GM12878 (cell line): ENCODE results near the gene CDH20. TPM values are rescaled to one million over a fixed set of nuclear protein-coding genes. Genes with fewer than 3 reads are reported as not detected.

Experiments
- BHLHE40 ChIP-seq, 2 experiments: fragments of 450-650 bp in 1 of 2; IDR thresholded peaks; 2 replicates each; pipeline ENCODE4 v1.6.1; 2011 to 2017; ENCODE audit warnings: low read depth in 2 of 2, borderline replicate concordance in 1 of 2, improper control_type of control experiment in 1 of 2, low read length in 1 of 2, mild to moderate bottlenecking in 1 of 2
- CBX5 ChIP-seq: sonication (generic); IDR thresholded peaks from 2 replicates; pipeline ENCODE4 v1.6.1; 2016; ENCODE audit warnings: low read depth, moderate library complexity, mild to moderate bottlenecking, inconsistent platforms
- CHD1 ChIP-seq: IDR thresholded peaks from 2 replicates; pipeline ENCODE4 v1.6.1; 2012; ENCODE audit warnings: low read depth, low read length, improper control_type of control experiment
- DPF2 ChIP-seq: fragments of 450-650 bp; IDR thresholded peaks from 2 replicates; pipeline ENCODE4 v1.6.1; 2017; ENCODE audit warnings: mild to moderate bottlenecking
- EZH2 ChIP-seq: IDR thresholded peaks from 2 replicates; pipeline ENCODE4 v1.6.1; 2012; ENCODE audit warnings: low read depth, mild to moderate bottlenecking, control low read depth, inconsistent platforms, low read length, borderline replicate concordance; ENCODE audit not compliant: control insufficient read depth
- GABPA ChIP-seq: IDR thresholded peaks from 2 replicates; pipeline ENCODE4 v1.6.1; 2014; ENCODE audit warnings: antibody characterized with exemption, low read depth, mild to moderate bottlenecking, inconsistent platforms
- JUNB ChIP-seq: IDR thresholded peaks from 2 replicates; pipeline ENCODE4 v1.6.1; 2016; ENCODE audit warnings: antibody characterized with exemption, mild to moderate bottlenecking
- KAT2A ChIP-seq: conservative IDR thresholded peaks from 2 replicates; pipeline ENCODE4 v1.6.1; 2011; ENCODE audit warnings: low read depth, low read length; ENCODE audit not compliant: control insufficient read depth
- NFYB ChIP-seq: IDR thresholded peaks from 2 replicates; pipeline ENCODE4 v1.6.1; 2011; ENCODE audit warnings: low read depth, mild to moderate bottlenecking, low read length, improper control_type of control experiment, moderate library complexity; ENCODE audit not compliant: insufficient read depth
- RAD51 ChIP-seq: fragments of 450-650 bp; IDR thresholded peaks from 2 replicates; pipeline ENCODE4 v1.6.1; 2016; ENCODE audit warnings: moderate library complexity, mild to moderate bottlenecking, inconsistent platforms
- RFX5 ChIP-seq: IDR thresholded peaks from 2 replicates; pipeline ENCODE4 v1.6.1; 2011; ENCODE audit warnings: low read depth, low read length, improper control_type of control experiment
- SUPT20H ChIP-seq: IDR thresholded peaks from 2 replicates; pipeline ENCODE4 v1.6.1; 2011; ENCODE audit warnings: low read depth, mild to moderate bottlenecking, low read length, moderate library complexity, borderline replicate concordance; ENCODE audit not compliant: control insufficient read depth
- ZZZ3 ChIP-seq: IDR thresholded peaks from 2 replicates; pipeline ENCODE4 v1.6.1; 2011; ENCODE audit warnings: low read depth; ENCODE audit not compliant: control insufficient read depth, insufficient read length
- polyA plus RNA-seq, 11 experiments: library from polyadenylated mRNA; depleted of rRNA in 4 of 11; unstranded in 6 of 11; stranded (reverse) in 5 of 11; fragments of >200 nt; fragmentation: Nextera tagmentation in 4 of 11; fragmentation: Illumina TruSeq in 1 of 11; extraction: Ambion mirVana in 4 of 11; extraction: Trizol in 1 of 11; gene quantifications; 1 replicate in 1 of 11; 2 replicates in 10 of 11; pipeline versions ENCODE4 v1.2.1 to v1.2.3, GENCODE V29; 2011 to 2016; ENCODE audit warnings: inconsistent platforms in 2 of 11, missing spikeins in 2 of 11, low read depth in 1 of 11
- total RNA-seq, 4 experiments: library from RNA; depleted of rRNA in 3 of 4; stranded (reverse); fragments of >200 nt in 3 of 4; fragmentation: Illumina TruSeq in 1 of 4; extraction: Trizol in 1 of 4; gene quantifications; 2 replicates each; pipeline versions ENCODE4 v1.2.1 to v1.2.3, GENCODE V29; 2013 to 2021
- TF ChIP-seq, protein P1 (sequence below): IDR thresholded peaks from 2 replicates; pipeline ENCODE4 v1.6.1; 2012; ENCODE audit warnings: low read depth, low read length, improper control_type of control experiment
- TF ChIP-seq, protein P2 (sequence below): fragments of 450-650 bp; conservative IDR thresholded peaks from 2 replicates; pipeline ENCODE4 v1.6.1; 2017; ENCODE audit warnings: mild to moderate bottlenecking, moderate library complexity

Gene CDH20
- total and polyA plus RNA-seq, 10 of the 15 experiments (the other 5 are each of a cell fraction or from before 2014, with no cell fraction given): not detected

DNA sequence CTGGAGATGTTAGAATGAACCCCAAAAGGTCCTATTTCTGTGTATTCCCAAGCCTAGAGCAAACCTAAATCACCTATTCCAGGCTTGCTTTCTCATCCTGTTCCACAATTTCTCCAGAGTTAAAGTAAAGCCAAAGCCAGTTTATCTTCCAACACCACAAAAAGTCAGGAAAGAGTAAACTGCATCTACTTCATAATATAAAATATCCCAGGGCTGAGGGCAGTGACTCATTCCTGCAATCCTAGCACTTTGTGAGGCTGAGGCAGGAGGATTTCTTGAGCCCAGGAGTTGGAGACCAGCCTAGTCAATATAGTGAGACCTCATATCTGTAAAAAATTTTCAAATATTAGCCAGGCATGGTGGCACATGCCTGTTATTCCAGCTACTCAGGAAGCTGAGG, 241.4 kb downstream of the CDH20 start (continued):
- TF ChIP-seq CHD1: no peak
- TF ChIP-seq, protein P1, sequence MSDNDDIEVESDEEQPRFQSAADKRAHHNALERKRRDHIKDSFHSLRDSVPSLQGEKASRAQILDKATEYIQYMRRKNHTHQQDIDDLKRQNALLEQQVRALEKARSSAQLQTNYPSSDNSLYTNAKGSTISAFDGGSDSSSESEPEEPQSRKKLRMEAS: no peak
- TF ChIP-seq RFX5: no peak
- no peak for TF ChIP-seq DPF2
- no peak for TF ChIP-seq JUNB
- TF ChIP-seq KAT2A: no peak
- TF ChIP-seq GABPA: no peak
- TF ChIP-seq BHLHE40 (IDR thresholded peaks at IDR 0.05; ENCODE audit: borderline replicate concordance in 1 of 2, low read depth in 2 of 2, low read length in 1 of 2): no peak
- TF ChIP-seq ZZZ3: no peak
- no peak for TF ChIP-seq NFYB
- TF ChIP-seq, protein P2, sequence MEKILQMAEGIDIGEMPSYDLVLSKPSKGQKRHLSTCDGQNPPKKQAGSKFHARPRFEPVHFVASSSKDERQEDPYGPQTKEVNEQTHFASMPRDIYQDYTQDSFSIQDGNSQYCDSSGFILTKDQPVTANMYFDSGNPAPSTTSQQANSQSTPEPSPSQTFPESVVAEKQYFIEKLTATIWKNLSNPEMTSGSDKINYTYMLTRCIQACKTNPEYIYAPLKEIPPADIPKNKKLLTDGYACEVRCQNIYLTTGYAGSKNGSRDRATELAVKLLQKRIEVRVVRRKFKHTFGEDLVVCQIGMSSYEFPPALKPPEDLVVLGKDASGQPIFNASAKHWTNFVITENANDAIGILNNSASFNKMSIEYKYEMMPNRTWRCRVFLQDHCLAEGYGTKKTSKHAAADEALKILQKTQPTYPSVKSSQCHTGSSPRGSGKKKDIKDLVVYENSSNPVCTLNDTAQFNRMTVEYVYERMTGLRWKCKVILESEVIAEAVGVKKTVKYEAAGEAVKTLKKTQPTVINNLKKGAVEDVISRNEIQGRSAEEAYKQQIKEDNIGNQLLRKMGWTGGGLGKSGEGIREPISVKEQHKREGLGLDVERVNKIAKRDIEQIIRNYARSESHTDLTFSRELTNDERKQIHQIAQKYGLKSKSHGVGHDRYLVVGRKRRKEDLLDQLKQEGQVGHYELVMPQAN: no peak
- TF ChIP-seq SUPT20H: no peak
- no peak for TF ChIP-seq EZH2
- TF ChIP-seq RAD51: no peak
- TF ChIP-seq CBX5: no peak
